ENCODE results near the gene SLC44A1. TPM values are rescaled to one million over a fixed set of nuclear protein-coding genes. Genes with fewer than 3 reads are reported as not detected.

Gene SLC44A1
- total and polyA plus RNA-seq, 2 of the 13 experiments (the other 11 are each of a cell fraction or from before 2014, with no cell fraction given): 21.4 to 40.8 TPM

DNA sequence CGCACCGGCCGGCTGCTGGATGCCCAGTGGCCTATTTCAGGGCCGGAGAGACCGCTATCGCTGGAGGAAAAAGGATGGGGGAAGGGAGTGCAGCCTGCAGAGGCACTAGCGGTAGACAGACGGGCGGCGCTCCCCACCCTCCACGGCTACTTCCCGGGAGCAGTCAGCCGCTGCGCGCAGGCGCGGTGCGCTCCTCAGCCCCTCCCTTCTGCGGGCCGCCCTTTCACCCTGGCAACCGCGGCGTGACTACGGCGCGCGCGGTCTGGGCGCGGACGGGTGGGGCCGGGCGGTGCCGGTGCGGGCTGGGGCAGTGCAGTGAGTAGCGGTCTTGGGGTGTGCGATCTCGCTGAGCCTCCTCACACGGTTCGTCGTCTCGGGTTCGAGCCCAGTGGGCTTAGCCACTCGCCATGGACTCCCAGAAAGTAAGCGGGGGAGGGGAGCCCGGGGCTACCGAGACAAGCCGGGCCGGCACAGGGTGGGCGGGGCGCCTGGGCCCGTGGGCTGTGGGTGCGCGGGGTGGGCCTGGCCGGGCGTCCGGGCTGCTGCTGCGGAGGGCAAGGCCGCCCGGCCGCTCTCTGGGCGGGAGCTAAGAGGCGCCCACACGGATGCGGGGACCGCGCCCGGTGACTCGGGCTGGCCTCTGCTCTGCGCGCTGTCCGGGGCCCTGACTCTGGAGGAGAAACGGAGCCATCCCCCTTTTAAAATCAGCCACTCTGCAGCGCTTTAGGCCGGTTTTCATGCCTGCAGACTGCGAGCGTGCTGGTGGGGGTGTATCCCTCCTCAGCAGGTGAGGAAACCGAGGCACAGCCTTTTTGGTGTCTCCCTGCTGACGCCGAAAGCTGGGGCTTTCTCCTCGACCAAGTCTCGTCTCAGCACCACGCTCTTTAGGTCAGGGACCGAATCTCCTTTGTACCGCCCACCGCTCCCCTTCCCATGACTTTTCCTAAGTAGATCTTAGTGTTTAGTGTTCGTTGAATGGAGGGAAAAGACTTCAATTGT, 203.7 kb downstream of the SLC44A1 start, which contains the start of gene FSD1L (continued):
- TF ChIP-seq, protein P1, sequence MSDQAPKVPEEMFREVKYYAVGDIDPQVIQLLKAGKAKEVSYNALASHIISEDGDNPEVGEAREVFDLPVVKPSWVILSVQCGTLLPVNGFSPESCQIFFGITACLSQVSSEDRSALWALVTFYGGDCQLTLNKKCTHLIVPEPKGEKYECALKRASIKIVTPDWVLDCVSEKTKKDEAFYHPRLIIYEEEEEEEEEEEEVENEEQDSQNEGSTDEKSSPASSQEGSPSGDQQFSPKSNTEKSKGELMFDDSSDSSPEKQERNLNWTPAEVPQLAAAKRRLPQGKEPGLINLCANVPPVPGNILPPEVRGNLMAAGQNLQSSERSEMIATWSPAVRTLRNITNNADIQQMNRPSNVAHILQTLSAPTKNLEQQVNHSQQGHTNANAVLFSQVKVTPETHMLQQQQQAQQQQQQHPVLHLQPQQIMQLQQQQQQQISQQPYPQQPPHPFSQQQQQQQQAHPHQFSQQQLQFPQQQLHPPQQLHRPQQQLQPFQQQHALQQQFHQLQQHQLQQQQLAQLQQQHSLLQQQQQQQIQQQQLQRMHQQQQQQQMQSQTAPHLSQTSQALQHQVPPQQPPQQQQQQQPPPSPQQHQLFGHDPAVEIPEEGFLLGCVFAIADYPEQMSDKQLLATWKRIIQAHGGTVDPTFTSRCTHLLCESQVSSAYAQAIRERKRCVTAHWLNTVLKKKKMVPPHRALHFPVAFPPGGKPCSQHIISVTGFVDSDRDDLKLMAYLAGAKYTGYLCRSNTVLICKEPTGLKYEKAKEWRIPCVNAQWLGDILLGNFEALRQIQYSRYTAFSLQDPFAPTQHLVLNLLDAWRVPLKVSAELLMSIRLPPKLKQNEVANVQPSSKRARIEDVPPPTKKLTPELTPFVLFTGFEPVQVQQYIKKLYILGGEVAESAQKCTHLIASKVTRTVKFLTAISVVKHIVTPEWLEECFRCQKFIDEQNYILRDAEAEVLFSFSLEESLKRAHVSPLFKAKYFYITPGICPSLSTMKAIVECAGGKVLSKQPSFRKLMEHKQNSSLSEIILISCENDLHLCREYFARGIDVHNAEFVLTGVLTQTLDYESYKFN (CRISPR knock-in tag; conservative IDR thresholded peaks at IDR 0.05): peak; percentile 60
- TF ChIP-seq ZNF678 (CRISPR knock-in tag; IDR thresholded peaks at IDR 0.05): no peak
- TF ChIP-seq, protein P2, sequence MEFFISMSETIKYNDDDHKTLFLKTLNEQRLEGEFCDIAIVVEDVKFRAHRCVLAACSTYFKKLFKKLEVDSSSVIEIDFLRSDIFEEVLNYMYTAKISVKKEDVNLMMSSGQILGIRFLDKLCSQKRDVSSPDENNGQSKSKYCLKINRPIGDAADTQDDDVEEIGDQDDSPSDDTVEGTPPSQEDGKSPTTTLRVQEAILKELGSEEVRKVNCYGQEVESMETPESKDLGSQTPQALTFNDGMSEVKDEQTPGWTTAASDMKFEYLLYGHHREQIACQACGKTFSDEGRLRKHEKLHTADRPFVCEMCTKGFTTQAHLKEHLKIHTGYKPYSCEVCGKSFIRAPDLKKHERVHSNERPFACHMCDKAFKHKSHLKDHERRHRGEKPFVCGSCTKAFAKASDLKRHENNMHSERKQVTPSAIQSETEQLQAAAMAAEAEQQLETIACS (CRISPR knock-in tag; IDR thresholded peaks at IDR 0.05): peak; percentile 58; the same call in 1 of the 2 replicates
- TF ChIP-seq ZNF570 (CRISPR knock-in tag; IDR thresholded peaks at IDR 0.05; ENCODE audit: borderline replicate concordance): no peak
- peak; percentile 24; the same call in 1 of the 2 replicates for TF ChIP-seq ZNF629 (CRISPR knock-in tag; conservative IDR thresholded peaks at IDR 0.05)
- TF ChIP-seq ZNF558 (CRISPR knock-in tag; IDR thresholded peaks at IDR 0.05; ENCODE audit: borderline replicate concordance): no peak; the same call in 1 of the 2 replicates
- peak; percentile 35; the same call in 1 of the 2 replicates for TF ChIP-seq ZMYM2 (CRISPR knock-in tag; IDR thresholded peaks at IDR 0.05)
- TF ChIP-seq ZNF510 (CRISPR knock-in tag; IDR thresholded peaks at IDR 0.05; ENCODE audit: low read depth): 0 out of 2 replicates have a peak, but pooled peaks have one; percentile 75
- TF ChIP-seq ARID2 (CRISPR knock-in tag; IDR thresholded peaks at IDR 0.05; ENCODE audit: borderline replicate concordance): no peak
- TF ChIP-seq ZSCAN21 (CRISPR knock-in tag; IDR thresholded peaks at IDR 0.05; ENCODE audit: borderline replicate concordance): peak; percentile 29; the same call in 1 of the 2 replicates
- no peak for TF ChIP-seq REL (CRISPR knock-in tag; conservative IDR thresholded peaks at IDR 0.05)
- TF ChIP-seq HHEX (CRISPR knock-in tag; IDR thresholded peaks at IDR 0.05): no peak
- TF ChIP-seq, protein P3, sequence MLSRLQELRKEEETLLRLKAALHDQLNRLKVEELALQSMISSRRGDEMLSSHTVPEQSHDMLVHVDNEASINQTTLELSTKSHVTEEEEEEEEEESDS (CRISPR knock-in tag; IDR thresholded peaks at IDR 0.05; ENCODE audit: borderline replicate concordance): no peak; the same call in 1 of the 2 replicates
- no peak for TF ChIP-seq ZFP41 (CRISPR knock-in tag; IDR thresholded peaks at IDR 0.05; ENCODE audit: borderline replicate concordance)
- TF ChIP-seq SOX5 (CRISPR knock-in tag; IDR thresholded peaks at IDR 0.05; ENCODE audit: borderline replicate concordance): peak; percentile 43; the same call in 1 of the 2 replicates
- 0 out of 2 replicates have a peak, but pooled peaks have one; percentile 31 for TF ChIP-seq ZNF383 (CRISPR knock-in tag; IDR thresholded peaks at IDR 0.05; ENCODE audit: borderline replicate concordance)
- no peak for TF ChIP-seq GZF1 (CRISPR knock-in tag; IDR thresholded peaks at IDR 0.05)
- TF ChIP-seq, protein P4, sequence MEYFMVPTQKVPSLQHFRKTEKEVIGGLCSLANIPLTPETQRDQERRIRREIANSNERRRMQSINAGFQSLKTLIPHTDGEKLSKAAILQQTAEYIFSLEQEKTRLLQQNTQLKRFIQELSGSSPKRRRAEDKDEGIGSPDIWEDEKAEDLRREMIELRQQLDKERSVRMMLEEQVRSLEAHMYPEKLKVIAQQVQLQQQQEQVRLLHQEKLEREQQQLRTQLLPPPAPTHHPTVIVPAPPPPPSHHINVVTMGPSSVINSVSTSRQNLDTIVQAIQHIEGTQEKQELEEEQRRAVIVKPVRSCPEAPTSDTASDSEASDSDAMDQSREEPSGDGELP (IDR thresholded peaks at IDR 0.05; ENCODE audit: borderline replicate concordance, low read depth): peak; percentile 52; the same call in 1 of the 2 replicates
- no peak for TF ChIP-seq JDP2 (CRISPR knock-in tag; IDR thresholded peaks at IDR 0.05; ENCODE audit: borderline replicate concordance)
- peak; percentile 43 for TF ChIP-seq PRPF4 (IDR thresholded peaks at IDR 0.05; ENCODE audit: low read depth, low read length, poor library complexity, severe bottlenecking)
- no peak for TF ChIP-seq ZNF546 (CRISPR knock-in tag; conservative IDR thresholded peaks at IDR 0.05)
- no peak for TF ChIP-seq RCOR2 (CRISPR knock-in tag; IDR thresholded peaks at IDR 0.05)
- no peak for TF ChIP-seq ZNF326 (CRISPR knock-in tag; IDR thresholded peaks at IDR 0.05; ENCODE audit: borderline replicate concordance)
- TF ChIP-seq SSRP1 (CRISPR knock-in tag; IDR thresholded peaks at IDR 0.05): no peak
